ENCODE data around the gene NEGR1. TPM values are rescaled to one million over a fixed set of nuclear protein-coding genes. Genes with fewer than 3 reads are reported as not detected.

Gene NEGR1
- polyA plus RNA-seq, 1 donor from 2014 or later: 47.4 TPM

DNA sequence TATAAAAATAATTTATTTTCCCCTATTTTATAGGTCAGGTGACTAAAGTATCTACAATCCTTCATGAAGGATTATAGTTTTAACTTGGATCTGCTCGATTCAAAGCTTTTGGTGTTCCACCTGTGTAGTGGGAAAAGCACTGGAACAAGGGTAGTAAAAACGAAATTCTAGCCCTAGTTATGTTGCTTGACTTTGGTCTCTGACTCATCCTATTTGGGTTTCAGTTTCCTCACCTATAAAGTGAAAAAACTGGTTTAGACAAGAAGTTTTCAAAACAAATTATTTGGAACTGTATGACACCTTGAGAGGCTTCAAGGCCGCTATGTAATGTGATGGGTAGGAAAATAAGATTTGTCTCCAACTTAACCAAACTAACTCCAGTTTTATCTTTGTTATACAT is 696.3 kb downstream of the NEGR1 start:
- Histone ChIP-seq H3K36me3 (ENCODE audit: insufficient read depth, low read length) (no peaks in the 10 kb centered on the region), H3K79me2 (replicated peaks; ENCODE audit: insufficient read depth, low read length) (no peaks in the 10 kb centered on the region), H4K20me1 (ENCODE audit: insufficient read depth) (no peaks in the 10 kb centered on the region), H2AFZ (ENCODE audit: low read depth, low read length) (no peak overlapping the region), H3K27me3 (ENCODE audit: insufficient read depth, low read depth, low read length) (no peaks in the 10 kb centered on the region), H3F3A (ENCODE audit: insufficient read depth, low read length, poor library complexity, severe bottlenecking) (no peaks in the 10 kb centered on the region), H3K27ac (ENCODE audit: low read length) (no peak overlapping the region), H3K4me3 (ENCODE audit: low read length) (no peak overlapping the region), H3K9me3 (ENCODE audit: low read length) (no peaks in the 10 kb centered on the region), H3K9ac (ENCODE audit: low read length) (no peak overlapping the region), H3K9me2 (ENCODE audit: insufficient read depth, low read length) (no peaks in the 10 kb centered on the region), H3K4me2 (ENCODE audit: low read length) (no peak overlapping the region)
- TF ChIP-seq RAD21 (conservative IDR thresholded peaks at IDR 0.05): no peak
- TF ChIP-seq CTCF (IDR thresholded peaks at IDR 0.05; ENCODE audit: poor library complexity, severe bottlenecking): no peak
- no peak for TF ChIP-seq EP300 (conservative IDR thresholded peaks at IDR 0.05; ENCODE audit: poor library complexity, severe bottlenecking)
- no peak for TF ChIP-seq SMC3 (conservative IDR thresholded peaks at IDR 0.05; ENCODE audit: poor library complexity)

GRCh38 chr1:71583756-71584155 is 698.6 kb downstream of the NEGR1 start:
- Histone ChIP-seq H2AFZ (ENCODE audit: low read depth, low read length) (no peak overlapping the region), H3K27me3 (ENCODE audit: insufficient read depth, low read depth, low read length) (no peaks in the 10 kb centered on the region), H3K9me2 (ENCODE audit: insufficient read depth, low read length) (no peaks in the 10 kb centered on the region), H3F3A (ENCODE audit: insufficient read depth, low read length, poor library complexity, severe bottlenecking) (peaks cover 1% of the 10 kb centered on the region), H3K9me3 (ENCODE audit: low read length) (no peaks in the 10 kb centered on the region), H3K9ac (ENCODE audit: low read length) (no peak overlapping the region), H3K36me3 (ENCODE audit: insufficient read depth, low read length) (no peaks in the 10 kb centered on the region), H3K27ac (ENCODE audit: low read length) (no peak overlapping the region), H3K4me3 (ENCODE audit: low read length) (no peak overlapping the region), H4K20me1 (ENCODE audit: insufficient read depth) (no peaks in the 10 kb centered on the region), H3K4me2 (ENCODE audit: low read length) (no peak overlapping the region), H3K79me2 (replicated peaks; ENCODE audit: insufficient read depth, low read length) (no peaks in the 10 kb centered on the region)
- no peak for TF ChIP-seq MXI1 (conservative IDR thresholded peaks at IDR 0.05; ENCODE audit: poor library complexity, severe bottlenecking)
- TF ChIP-seq, protein P1, sequence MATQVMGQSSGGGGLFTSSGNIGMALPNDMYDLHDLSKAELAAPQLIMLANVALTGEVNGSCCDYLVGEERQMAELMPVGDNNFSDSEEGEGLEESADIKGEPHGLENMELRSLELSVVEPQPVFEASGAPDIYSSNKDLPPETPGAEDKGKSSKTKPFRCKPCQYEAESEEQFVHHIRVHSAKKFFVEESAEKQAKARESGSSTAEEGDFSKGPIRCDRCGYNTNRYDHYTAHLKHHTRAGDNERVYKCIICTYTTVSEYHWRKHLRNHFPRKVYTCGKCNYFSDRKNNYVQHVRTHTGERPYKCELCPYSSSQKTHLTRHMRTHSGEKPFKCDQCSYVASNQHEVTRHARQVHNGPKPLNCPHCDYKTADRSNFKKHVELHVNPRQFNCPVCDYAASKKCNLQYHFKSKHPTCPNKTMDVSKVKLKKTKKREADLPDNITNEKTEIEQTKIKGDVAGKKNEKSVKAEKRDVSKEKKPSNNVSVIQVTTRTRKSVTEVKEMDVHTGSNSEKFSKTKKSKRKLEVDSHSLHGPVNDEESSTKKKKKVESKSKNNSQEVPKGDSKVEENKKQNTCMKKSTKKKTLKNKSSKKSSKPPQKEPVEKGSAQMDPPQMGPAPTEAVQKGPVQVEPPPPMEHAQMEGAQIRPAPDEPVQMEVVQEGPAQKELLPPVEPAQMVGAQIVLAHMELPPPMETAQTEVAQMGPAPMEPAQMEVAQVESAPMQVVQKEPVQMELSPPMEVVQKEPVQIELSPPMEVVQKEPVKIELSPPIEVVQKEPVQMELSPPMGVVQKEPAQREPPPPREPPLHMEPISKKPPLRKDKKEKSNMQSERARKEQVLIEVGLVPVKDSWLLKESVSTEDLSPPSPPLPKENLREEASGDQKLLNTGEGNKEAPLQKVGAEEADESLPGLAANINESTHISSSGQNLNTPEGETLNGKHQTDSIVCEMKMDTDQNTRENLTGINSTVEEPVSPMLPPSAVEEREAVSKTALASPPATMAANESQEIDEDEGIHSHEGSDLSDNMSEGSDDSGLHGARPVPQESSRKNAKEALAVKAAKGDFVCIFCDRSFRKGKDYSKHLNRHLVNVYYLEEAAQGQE (IDR thresholded peaks at IDR 0.05; ENCODE audit: borderline replicate concordance): no peak
- TF ChIP-seq POLR2AphosphoS5 (IDR thresholded peaks at IDR 0.05): no peak
- no peak for TF ChIP-seq CTCF (IDR thresholded peaks at IDR 0.05; ENCODE audit: poor library complexity, severe bottlenecking)
- no peak for TF ChIP-seq RAD21 (conservative IDR thresholded peaks at IDR 0.05)
